H9 (cell line): ENCODE measurements around the gene IGFL1. TPM values are rescaled to one million over a fixed set of nuclear protein-coding genes. Genes with fewer than 3 reads are reported as not detected.
"Not testable (repeated sequence)": the region's sequence is repeated elsewhere in the genome, so short reads cannot be mapped to it uniquely, and the experiment has no call there.

Source experiments
- DNase-seq: peaks from one replicate; pipeline ENCODE4 v3.0.0-alpha.2; 2017
- H2AFZ ChIP-seq: one replicate; pipeline ENCODE4 v1.6.1; 2013; ENCODE audit warnings: mild to moderate bottlenecking, low read length, control low read depth, moderate library complexity
- H2AK5ac ChIP-seq: 2 replicates; pipeline ENCODE4 v1.6.1; 2013; ENCODE audit warnings: low read length, control low read depth, mixed read lengths; ENCODE audit not compliant: insufficient read length
- H2BK120ac ChIP-seq: one replicate; pipeline ENCODE4 v1.6.1; 2013; ENCODE audit warnings: low read depth, mild to moderate bottlenecking, low read length, control low read depth, inconsistent platforms; ENCODE audit not compliant: poor library complexity, severe bottlenecking
- H2BK12ac ChIP-seq: 2 replicates; pipeline ENCODE4 v1.6.1; 2013; ENCODE audit warnings: low read length, control low read depth, mixed read lengths, low read depth; ENCODE audit not compliant: insufficient read length
- H2BK15ac ChIP-seq: 2 replicates; pipeline ENCODE4 v1.6.1; 2013; ENCODE audit warnings: low read depth, low read length, control low read depth
- H2BK20ac ChIP-seq: one replicate; pipeline ENCODE4 v1.6.1; 2013; ENCODE audit warnings: low read depth, mild to moderate bottlenecking, low read length, control low read depth, inconsistent platforms; ENCODE audit not compliant: poor library complexity, severe bottlenecking
- H2BK5ac ChIP-seq: 2 replicates; pipeline ENCODE4 v1.6.1; 2013; ENCODE audit warnings: low read length, control low read depth, mixed read lengths; ENCODE audit not compliant: insufficient read length
- H3K14ac ChIP-seq: 2 replicates; pipeline ENCODE4 v1.6.1; 2013; ENCODE audit warnings: low read length, control low read depth; ENCODE audit not compliant: insufficient read depth
- H3K18ac ChIP-seq: 2 replicates; pipeline ENCODE4 v1.6.1; 2013; ENCODE audit warnings: low read depth, mild to moderate bottlenecking, mixed read lengths, low read length, control low read depth; ENCODE audit not compliant: insufficient read length
- H3K23ac ChIP-seq: 2 replicates; pipeline ENCODE4 v1.6.1; 2013; ENCODE audit warnings: low read length, control low read depth, mixed read lengths, low read depth; ENCODE audit not compliant: insufficient read length
- H3K23me2 ChIP-seq: 2 replicates; pipeline ENCODE4 v1.6.1; 2013; ENCODE audit warnings: low read depth, mild to moderate bottlenecking, mixed read lengths, low read length, control low read depth; ENCODE audit not compliant: insufficient read length, poor library complexity, severe bottlenecking
- H3K27ac ChIP-seq: 2 replicates; pipeline ENCODE4 v1.5.1; 2013; ENCODE audit warnings: low read length, control low read depth, mixed read lengths, low read depth; ENCODE audit not compliant: insufficient read length
- H3K27me3 ChIP-seq: 2 replicates; pipeline ENCODE4 v1.6.1; 2013; ENCODE audit warnings: low read length, control low read depth, inconsistent platforms; ENCODE audit not compliant: insufficient read depth
- H3K4ac ChIP-seq: 2 replicates; pipeline ENCODE4 v1.6.1; 2013; ENCODE audit warnings: low read depth, mild to moderate bottlenecking, control low read depth, inconsistent platforms, low read length, moderate library complexity
- H3K4me1 ChIP-seq: 2 replicates; pipeline ENCODE4 v1.6.1; 2013; ENCODE audit warnings: low read length, control low read depth, inconsistent platforms; ENCODE audit not compliant: insufficient read depth
- H3K4me2 ChIP-seq: 2 replicates; pipeline ENCODE4 v1.6.1; 2013; ENCODE audit warnings: low read length, control low read depth, mixed read lengths; ENCODE audit not compliant: insufficient read length, insufficient read depth
- H3K56ac ChIP-seq: 2 replicates; pipeline ENCODE4 v1.6.1; 2013; ENCODE audit warnings: low read depth, mild to moderate bottlenecking, mixed read lengths, low read length, control low read depth; ENCODE audit not compliant: insufficient read length
- H3K79me1 ChIP-seq: 2 replicates; pipeline ENCODE4 v1.6.1; 2013; ENCODE audit warnings: low read depth, mild to moderate bottlenecking, moderate library complexity, low read length, control low read depth, inconsistent platforms; ENCODE audit not compliant: insufficient read depth, poor library complexity, severe bottlenecking
- H3K79me2 ChIP-seq: 2 replicates; pipeline ENCODE4 v1.6.1; 2013; ENCODE audit warnings: low read length, control low read depth, inconsistent platforms; ENCODE audit not compliant: insufficient read depth
- H3K9ac ChIP-seq: 2 replicates; pipeline ENCODE4 v1.6.1; 2013; ENCODE audit warnings: low read length, control low read depth, mixed read lengths; ENCODE audit not compliant: insufficient read length; ENCODE audit errors: extremely low read depth
- H3K9me3 ChIP-seq: one replicate; pipeline ENCODE4 v1.6.1; 2013; ENCODE audit warnings: low read depth, low read length, inconsistent platforms; ENCODE audit not compliant: control insufficient read depth
- H3T11ph ChIP-seq: one replicate; pipeline ENCODE4 v1.6.1; 2013; ENCODE audit warnings: mild to moderate bottlenecking, low read length, control low read depth, inconsistent platforms
- H4K20me1 ChIP-seq: one replicate; pipeline ENCODE4 v1.6.1; 2013; ENCODE audit not compliant: control insufficient read depth, insufficient read length, insufficient read depth
- H4K5ac ChIP-seq: 2 replicates; pipeline ENCODE4 v1.6.1; 2013; ENCODE audit warnings: low read depth, mild to moderate bottlenecking, mixed read lengths, low read length, control low read depth; ENCODE audit not compliant: insufficient read length
- H4K8ac ChIP-seq: replicated peaks from 2 replicates; pipeline ENCODE4 v1.6.1; 2013; ENCODE audit warnings: low read length, control low read depth, mixed read lengths, low read depth; ENCODE audit not compliant: insufficient read length
- H4K91ac ChIP-seq: 2 replicates; pipeline ENCODE4 v1.6.1; 2013; ENCODE audit warnings: low read depth, mild to moderate bottlenecking, moderate library complexity, mixed read lengths, low read length, control low read depth; ENCODE audit not compliant: insufficient read length
- H3K27ac Mint-ChIP-seq, 3 experiments: 2 replicates in 2 of 3; 3 replicates in 1 of 3; pipeline ENCODE4 v1.8.0; 2020 to 2021; ENCODE audit warnings: mixed read lengths in 3 of 3, mild to moderate bottlenecking in 1 of 3, moderate library complexity in 1 of 3
- H3K27me3 Mint-ChIP-seq: 2 replicates; pipeline ENCODE4 v1.8.0; 2021; ENCODE audit warnings: low read depth, mild to moderate bottlenecking, moderate library complexity, mixed read lengths
- H3K36me3 Mint-ChIP-seq, 3 experiments: 2 replicates in 2 of 3; 3 replicates in 1 of 3; pipeline ENCODE4 v1.8.0; 2020 to 2021; ENCODE audit warnings: low read depth in 3 of 3, mixed read lengths in 3 of 3; ENCODE audit not compliant: insufficient read depth in 1 of 3
- H3K4me1 Mint-ChIP-seq, 2 experiments: 2 replicates each; pipeline ENCODE4 v1.8.0; 2020; ENCODE audit warnings: mixed read lengths in 2 of 2
- H3K4me3 Mint-ChIP-seq, 2 experiments: 2 replicates in 1 of 2; 3 replicates in 1 of 2; pipeline ENCODE4 v1.8.0; 2020 to 2021; ENCODE audit warnings: mild to moderate bottlenecking in 2 of 2, mixed read lengths in 2 of 2, moderate library complexity in 1 of 2
- H3K9me3 Mint-ChIP-seq, 2 experiments: 2 replicates in 1 of 2; 3 replicates in 1 of 2; pipeline ENCODE4 v1.8.0; 2020; ENCODE audit warnings: mild to moderate bottlenecking in 2 of 2, mixed read lengths in 2 of 2, moderate library complexity in 1 of 2
- WGBS: extraction: QIAGEN DNeasy Blood & Tissue Kit; methylation state at CpG from one replicate; pipeline ENCODE4 v1.1.7; 2013; ENCODE audit warnings: missing lambda C conversion rate, low lambda C conversion rate, mixed read lengths; ENCODE audit not compliant: insufficient read length; ENCODE audit errors: extremely low coverage; 5-methylcytosine and 5-hydroxymethylcytosine counted together
- total RNA-seq: library from RNA; stranded (reverse); gene quantifications from 2 replicates; pipeline ENCODE4 v1.2.1, GENCODE V29; 2021
- TF ChIP-seq, protein P1 (sequence below): fragments of 200-600 bp; sonication (generic); conservative IDR thresholded peaks from 3 replicates; pipeline ENCODE4 v1.8.0; 2021; ENCODE audit warnings: antibody characterized with exemption, mild to moderate bottlenecking

IGFL1 gene
- total RNA-seq, 1 experiment from 2014 or later, result not detected

DNA sequence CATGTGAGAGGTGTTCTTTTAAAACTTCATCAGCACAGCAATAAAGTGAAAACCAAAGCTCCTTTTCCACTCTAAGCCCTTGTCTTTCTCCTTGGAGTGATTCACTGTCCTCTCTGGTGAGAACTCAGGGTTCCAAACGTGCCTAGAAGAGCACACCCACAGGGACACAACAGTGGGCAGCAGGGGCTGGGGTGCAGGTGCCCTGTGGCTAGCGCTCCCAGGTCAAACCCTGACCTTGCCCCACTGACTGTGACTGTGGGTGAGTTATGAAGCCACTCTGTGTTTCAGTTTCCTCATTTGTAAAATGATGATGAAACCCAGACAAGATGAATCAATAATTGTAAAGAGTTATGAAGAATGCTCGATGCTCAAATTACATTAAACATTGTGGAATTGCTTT lies 37.6 kb upstream of the IGFL1 start:
- TF ChIP-seq, protein P1, sequence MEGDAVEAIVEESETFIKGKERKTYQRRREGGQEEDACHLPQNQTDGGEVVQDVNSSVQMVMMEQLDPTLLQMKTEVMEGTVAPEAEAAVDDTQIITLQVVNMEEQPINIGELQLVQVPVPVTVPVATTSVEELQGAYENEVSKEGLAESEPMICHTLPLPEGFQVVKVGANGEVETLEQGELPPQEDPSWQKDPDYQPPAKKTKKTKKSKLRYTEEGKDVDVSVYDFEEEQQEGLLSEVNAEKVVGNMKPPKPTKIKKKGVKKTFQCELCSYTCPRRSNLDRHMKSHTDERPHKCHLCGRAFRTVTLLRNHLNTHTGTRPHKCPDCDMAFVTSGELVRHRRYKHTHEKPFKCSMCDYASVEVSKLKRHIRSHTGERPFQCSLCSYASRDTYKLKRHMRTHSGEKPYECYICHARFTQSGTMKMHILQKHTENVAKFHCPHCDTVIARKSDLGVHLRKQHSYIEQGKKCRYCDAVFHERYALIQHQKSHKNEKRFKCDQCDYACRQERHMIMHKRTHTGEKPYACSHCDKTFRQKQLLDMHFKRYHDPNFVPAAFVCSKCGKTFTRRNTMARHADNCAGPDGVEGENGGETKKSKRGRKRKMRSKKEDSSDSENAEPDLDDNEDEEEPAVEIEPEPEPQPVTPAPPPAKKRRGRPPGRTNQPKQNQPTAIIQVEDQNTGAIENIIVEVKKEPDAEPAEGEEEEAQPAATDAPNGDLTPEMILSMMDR, result no peak
- Mint-ChIP-seq H3K4me3 (no peak overlapping the region), H3K9me3 (no peaks in the 10 kb centered on the region), H3K36me3 (no peaks in the 10 kb centered on the region), H3K27ac (no peak overlapping the region; a peak in 1 of 7 replicates), H3K4me1 (peaks cover 0 to 5% of the 10 kb centered on the region in 2 experiments; a peak in 2 of 4 replicates), H3K27me3 (peaks cover 2% of the 10 kb centered on the region; the same call in 1 of the 2 replicates)
- no peaks in the 10 kb centered on the region for H4K20me1 ChIP-seq
- no peak overlapping the region for H3T11ph ChIP-seq
- H2BK15ac ChIP-seq, result no peak overlapping the region
- H3K79me2 ChIP-seq, result no peaks in the 10 kb centered on the region
- no peaks in the 10 kb centered on the region for H3K23me2 ChIP-seq
- no peak overlapping the region for H2AK5ac ChIP-seq
- H4K8ac ChIP-seq, result no peak overlapping the region
- H2BK5ac ChIP-seq, result no peak overlapping the region
- no peaks in the 10 kb centered on the region for H3K9me3 ChIP-seq
- no peak overlapping the region for H3K56ac ChIP-seq
- DNase-seq, result no peak
- no peaks in the 10 kb centered on the region for H3K4me1 ChIP-seq
- no peak overlapping the region for H3K18ac ChIP-seq
- no peak overlapping the region for H3K4me2 ChIP-seq
- WGBS, result no CpG with 5 or more reads among the region's 3 CpGs
- no peak overlapping the region for H3K9ac ChIP-seq
- no peaks in the 10 kb centered on the region for H3K79me1 ChIP-seq
- H2BK120ac ChIP-seq, result no peak overlapping the region
- no peak overlapping the region for H3K14ac ChIP-seq
- H3K23ac ChIP-seq, result no peak overlapping the region
- H2AFZ ChIP-seq, result no peak overlapping the region
- no peaks in the 10 kb centered on the region for H3K27me3 ChIP-seq
- no peak overlapping the region for H4K91ac ChIP-seq
- no peak overlapping the region for H2BK12ac ChIP-seq
- H4K5ac ChIP-seq, result no peak overlapping the region
- no peak overlapping the region for H3K27ac ChIP-seq
- no peak overlapping the region for H2BK20ac ChIP-seq
- no peak overlapping the region for H3K4ac ChIP-seq

DNA sequence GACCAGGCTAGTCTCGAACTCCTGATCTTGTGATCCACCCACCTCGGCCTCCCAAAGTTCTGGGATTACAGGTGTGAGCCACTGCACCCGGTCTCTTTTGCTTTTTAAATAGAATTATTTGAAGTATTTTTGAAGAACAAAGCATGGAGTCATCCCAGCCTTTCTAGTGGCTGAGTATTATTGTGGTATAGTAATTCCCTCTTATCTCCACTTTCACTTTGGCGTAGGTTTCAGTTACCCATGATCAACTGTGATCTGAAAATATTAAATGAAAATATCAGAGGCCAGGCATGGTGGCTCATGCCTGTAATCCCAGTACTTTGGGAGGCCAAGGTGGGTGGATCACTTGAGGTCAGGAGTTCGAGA lies 36.9 kb upstream of the IGFL1 start:
- not testable (repeated sequence) for H3K4me2 ChIP-seq, H3K27ac ChIP-seq, H2BK5ac ChIP-seq, H3K4me1 Mint-ChIP-seq, H3K27me3 Mint-ChIP-seq, H3K56ac ChIP-seq, H3K23me2 ChIP-seq, H3K9me3 Mint-ChIP-seq, H3K27me3 ChIP-seq, H4K20me1 ChIP-seq, H4K8ac ChIP-seq, H2BK20ac ChIP-seq, H3K79me2 ChIP-seq, H3K9ac ChIP-seq, H2AK5ac ChIP-seq, H3K14ac ChIP-seq, H2BK15ac ChIP-seq, H3K9me3 ChIP-seq, H2AFZ ChIP-seq, H2BK12ac ChIP-seq, H2BK120ac ChIP-seq, DNase-seq, H3K18ac ChIP-seq, H3K36me3 Mint-ChIP-seq, H4K5ac ChIP-seq, H3T11ph ChIP-seq, H4K91ac ChIP-seq, H3K4ac ChIP-seq, H3K4me1 ChIP-seq, H3K23ac ChIP-seq, H3K79me1 ChIP-seq, H3K27ac Mint-ChIP-seq, H3K4me3 Mint-ChIP-seq
- WGBS, result no CpG with 5 or more reads among the region's 5 CpGs
